Inferior parietal cortex (tissue), 1 donor: Measurements from ENCODE around the gene C2CD2L.
A peak's percentile ranks its signal among the peaks of the same experiment; 100 is the strongest.
"Not testable (repeated sequence)": the region's sequence is repeated elsewhere in the genome, so short reads cannot be mapped to it uniquely, and the experiment has no call there.

Experiments
- DNase-seq: peaks from one replicate; pipeline ENCODE4 v3.0.0-alpha.2; 2016; ENCODE audit errors: extremely low spot score

The C2CD2L gene

DNA sequence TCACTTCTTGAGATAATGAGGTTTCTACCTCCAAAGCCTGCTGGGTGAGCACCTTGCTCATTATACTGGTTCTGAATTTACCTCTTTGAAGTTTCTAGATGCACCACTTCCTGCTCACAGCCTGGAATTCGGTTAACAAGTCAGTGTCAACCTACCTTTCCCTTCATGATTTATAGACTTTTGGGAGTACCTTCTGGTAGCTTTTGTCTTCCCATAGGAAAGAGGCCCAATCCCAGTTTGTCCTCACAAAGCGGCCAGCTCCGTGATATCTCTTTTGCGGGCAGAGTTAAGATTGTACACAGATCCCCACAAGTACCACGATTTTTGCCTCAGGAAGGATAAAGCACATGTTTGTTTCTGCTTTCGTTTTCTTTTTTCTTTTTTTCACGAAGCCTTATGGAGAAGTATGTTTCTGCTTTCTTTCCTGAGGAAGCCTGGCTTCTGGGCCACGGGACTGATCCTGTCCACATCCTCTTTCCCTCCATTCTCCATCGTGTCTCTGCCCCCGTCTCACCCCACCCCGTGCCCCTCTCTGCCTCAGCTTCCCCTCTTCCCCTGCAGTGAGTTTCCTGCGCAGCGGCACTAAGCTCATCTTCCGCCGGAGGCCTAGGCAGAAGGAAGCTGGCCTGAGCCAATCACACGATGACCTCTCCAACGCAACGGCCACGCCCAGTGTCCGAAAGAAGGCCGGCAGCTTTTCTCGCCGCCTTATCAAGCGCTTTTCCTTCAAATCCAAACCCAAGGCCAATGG lies 8.5 kb downstream of the C2CD2L start:
- no peak for DNase-seq

DNA sequence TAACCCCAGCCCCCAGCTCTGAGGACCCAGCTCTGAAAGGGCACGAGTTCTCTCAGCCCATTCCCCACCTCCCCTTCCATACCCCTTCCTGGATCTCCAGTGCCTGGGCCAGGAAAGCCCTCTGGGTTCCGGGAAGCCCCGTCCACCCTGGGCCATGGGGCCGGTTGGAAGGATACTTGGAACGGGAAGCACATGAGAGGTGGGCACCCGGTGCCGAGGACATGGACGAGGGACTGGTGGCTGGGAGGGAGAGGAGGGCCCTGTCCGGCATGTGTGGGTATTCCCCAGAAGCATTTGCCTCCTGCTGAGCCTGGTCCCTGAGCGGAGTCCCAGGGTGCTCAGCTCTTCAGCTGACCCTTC lies 9.1 kb downstream of the C2CD2L start:
- DNase-seq = no peak

DNA sequence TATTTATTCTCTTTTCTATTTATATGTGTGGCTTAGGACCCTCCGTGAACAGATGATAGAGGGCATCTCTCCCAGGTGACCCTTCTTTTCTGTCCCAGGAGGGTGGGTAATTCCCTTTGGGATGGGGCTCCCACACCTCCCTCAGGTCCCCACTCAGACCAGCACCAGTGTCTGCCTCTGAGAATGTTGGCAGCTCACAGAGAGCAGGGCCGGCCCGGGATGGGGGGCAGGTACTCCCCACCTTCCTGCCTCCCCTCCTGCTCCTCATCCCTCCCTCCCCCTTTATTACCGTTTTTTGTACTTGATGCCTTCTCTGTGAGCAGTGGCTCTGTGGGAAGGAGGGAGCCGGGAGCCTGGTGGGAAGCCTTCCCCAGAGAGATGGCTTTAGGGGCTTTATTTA lies 9.5 kb downstream of the C2CD2L start:
- no peak for DNase-seq

DNA sequence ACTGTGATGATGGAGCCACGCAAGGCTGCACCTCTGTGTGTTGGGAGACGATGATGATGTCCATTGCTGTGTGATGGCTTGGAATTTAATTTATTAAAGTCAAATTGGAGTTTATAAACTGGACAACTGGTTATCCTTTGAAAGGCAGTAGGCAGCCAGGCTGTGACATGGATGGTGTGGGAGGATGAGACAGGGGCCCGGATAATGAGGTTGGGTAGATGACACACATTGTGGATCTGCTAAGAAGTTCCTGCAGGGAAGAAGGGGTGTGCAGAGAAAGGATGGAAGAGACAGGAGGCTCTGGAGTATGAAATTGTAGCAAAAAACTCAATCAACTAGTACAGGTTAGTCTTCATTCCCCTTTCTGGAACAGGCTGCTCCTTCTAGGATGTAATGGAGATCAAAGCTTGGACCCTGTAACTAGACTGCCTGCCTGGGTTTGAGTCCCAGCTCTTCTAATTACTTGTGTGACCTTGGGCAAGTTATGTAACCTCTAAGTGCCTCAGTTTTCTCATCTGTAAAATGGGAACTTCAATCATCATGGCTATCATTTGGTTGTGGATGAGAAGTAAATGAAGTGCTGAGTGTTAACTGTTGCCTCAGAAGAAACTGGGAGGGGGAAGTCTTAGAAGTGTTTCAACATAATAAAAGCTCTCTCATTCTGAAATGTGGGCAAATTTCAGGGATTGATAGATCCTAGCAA lies 10.0 kb downstream of the C2CD2L start:
- no peak for DNase-seq

DNA sequence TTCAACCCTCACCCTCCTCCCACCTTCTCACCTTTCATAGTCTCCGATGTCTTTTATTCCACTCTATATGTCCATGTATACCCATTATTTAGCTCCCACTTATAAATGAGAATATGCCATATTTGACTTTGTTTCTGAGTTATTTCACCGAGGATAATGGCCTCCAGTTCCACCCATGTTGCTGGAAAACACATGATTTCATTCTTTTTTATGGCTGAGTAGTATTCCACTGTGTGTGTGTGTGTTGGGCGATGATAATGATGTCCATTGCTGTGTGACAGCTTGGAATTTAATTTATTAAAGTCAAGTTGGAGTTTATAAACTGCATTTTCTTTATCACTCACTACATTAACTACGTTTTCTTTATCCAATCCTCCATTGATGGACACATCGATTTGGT lies 11.1 kb downstream of the C2CD2L start:
- no peak for DNase-seq

DNA sequence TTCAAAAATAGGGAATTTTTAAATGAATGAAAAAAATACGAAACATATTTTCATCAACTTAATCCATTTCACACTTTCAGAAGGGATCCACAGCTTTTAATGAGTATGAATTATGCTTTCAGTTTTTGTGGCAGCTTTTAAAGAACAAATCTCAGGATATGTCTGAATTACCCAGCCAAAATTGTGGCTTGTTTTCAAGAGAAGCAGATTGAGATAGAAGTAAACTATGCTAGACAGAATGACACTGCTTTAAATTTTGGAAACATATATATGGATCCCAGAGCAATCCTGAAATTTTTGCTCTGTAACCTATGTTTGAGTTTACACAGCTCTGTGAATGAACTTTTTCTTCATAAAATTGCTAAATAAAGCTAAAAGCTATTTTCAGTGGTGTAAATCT lies 11.8 kb downstream of the C2CD2L start:
- no peak for DNase-seq

DNA sequence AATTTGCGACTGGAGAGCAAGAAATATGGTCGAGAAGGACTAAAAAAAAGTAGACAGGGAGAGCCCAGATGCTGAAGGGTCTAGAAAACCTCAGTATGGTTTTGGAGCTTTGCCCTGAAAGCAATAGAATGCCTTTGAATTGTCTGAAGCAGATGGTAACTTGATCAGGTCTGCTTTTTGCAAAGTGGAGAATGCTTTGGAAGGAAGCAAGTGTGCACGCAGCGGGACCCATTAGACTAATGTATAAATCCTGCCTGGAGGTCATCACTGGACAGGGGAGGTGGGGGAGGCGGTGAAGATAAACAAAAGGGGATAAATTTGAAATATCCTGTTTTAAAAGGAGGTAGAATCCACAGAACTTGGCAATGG lies 13.5 kb downstream of the C2CD2L start:
- DNase-seq = peak; percentile 39

DNA sequence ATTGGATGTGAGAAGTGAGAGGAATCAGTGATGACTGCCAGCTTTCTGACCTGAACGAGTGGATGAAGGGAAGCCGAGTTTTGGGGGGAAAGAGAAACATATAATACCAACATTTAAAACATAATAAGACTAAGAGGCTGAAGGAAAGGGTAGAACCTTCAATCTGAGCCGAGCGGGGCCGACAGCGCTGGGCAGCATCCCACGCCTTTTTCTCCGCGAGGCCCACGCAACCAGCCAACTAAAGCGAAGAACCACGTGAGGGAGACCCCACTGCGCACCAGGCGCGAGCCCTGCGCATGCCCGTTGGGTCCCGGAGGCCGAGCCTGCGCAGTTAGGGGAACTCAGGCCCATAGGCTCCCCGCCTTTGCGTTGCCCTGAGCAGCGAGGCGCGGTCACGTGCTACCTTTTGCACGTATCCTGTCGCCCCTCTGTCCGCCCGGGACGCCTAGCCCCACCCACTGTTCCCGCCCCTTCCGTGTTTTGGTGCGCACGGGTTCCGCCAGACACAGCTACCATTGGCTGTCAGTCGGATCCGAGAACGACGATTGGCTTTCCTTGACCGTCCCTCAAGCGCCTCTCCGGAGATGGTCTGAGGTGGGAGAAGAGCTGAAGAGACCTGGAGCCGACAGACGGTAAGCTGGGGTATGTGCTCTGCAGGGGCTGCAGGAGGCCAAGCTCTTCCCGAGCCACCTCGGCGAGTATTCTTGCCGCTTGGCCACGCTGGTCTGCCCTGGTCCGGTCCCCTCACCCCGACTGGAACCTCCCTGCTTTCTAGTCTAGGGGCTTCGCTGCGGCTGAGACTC lies 14.1 kb downstream of the C2CD2L start, which contains the start of gene HINFP:
HINFP (plus strand) TSS at position 573 of the 803 bp plus-strand sequence. CDS start 5,365 bp downstream, outside the sequence.
- DNase-seq = peak; percentile 99

DNA sequence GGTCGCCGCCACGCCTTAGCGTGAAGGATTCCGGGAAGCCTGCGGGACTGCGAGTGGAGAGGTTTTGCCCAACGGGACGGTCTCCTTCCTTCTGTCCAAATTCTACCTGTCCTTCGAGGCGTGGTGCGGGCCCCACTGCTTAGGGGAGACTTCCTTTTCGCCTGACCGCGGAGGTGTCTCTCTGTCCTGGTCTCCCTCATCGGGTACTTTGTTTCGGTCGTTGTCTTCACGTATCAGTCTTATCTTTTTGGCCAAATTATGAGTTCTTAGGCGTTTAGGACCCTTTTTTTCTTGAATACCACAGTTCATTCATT lies 14.6 kb downstream of the C2CD2L start:
- no peak for DNase-seq

DNA sequence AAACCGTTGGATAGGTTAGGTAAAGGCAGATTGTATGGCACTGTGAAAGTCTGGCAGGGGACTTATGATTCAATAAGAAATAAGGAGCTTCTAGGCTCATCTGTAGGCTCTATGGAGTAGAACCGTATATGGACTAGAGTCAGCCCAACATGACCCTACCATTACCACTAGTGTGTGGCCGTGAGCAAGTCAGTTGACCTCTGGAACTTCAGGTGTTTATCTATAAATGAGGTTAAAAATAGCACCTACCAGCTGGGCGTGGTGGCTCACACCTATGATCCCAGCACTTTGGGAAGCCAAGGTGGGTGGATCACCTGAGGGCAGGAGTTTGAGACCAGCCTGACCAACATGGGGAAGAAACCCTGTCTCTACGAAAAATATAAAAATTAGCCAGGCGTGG lies 18.7 kb downstream of the C2CD2L start:
- no peak for DNase-seq

DNA sequence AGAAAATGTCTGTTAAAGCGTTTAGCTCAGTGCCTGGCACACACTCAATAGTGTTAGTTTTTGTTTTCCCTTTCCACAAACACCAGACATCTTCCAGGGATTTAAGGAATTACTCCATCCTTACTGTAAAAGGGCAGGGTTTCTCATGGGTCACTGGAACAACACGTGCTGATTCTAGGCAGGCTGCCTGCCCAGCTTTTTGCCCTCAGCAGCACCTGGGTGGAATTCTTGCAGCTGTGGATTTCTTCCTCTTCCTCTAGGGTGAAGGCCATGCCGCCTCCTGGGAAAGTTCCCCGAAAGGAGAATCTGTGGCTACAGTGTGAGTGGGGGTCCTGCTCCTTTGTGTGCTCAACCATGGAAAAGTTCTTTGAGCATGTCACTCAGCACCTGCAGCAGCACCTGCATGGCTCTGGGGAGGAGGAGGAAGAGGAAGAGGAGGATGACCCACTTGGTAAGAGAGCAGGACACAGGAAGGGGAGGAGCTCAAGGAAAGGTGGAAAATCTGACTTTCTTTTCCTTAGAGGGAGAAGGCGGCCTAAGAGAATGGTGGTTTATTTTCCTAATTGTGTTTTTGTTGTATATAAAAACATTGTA lies 19.6 kb downstream of the C2CD2L start:
- no peak for DNase-seq

DNA sequence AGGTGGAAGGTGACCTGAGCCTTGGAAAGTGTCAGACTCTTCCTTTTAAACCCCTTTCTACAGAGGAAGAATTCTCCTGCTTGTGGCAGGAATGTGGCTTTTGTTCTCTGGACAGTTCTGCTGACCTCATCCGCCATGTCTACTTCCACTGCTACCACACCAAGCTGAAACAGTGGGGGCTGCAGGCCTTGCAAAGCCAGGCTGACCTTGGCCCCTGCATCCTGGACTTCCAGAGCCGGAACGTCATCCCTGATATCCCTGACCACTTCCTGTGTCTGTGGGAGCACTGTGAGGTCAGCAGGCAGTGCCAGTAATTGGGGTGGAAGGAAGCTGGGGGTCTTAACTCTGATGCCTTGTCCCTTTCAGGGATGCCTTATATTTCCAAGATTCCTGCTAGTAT lies 23.5 kb downstream of the C2CD2L start:
- no peak for DNase-seq

DNA sequence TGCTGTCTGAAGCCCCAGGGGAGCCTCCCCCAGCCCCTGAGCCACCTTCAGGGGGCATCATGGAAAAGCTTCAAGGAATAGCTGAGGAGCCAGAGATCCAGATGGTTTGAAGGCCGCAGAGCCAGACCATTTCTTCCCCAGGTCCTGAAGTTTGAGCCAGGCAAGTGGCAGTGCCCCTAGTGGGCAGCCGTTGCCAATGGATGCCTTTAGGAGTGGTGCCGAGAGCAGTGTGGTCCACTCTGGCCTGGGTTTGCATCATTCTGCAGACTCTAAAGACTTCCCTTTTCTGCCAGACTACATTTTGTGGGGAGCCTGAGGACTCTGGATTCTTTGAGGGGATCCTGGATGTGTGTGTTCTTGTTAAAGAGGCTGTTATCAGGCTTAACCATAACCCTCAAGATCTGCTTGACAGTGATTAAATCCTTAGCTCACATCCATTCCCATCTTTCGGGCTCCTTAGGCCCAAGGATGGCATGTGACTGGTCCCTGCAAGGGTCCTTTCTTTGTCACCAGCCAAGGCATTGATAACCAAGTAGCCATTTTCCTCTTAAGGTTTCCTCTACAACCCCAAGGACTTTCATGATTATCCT lies 27.3 kb downstream of the C2CD2L start:
- DNase-seq = no peak

DNA sequence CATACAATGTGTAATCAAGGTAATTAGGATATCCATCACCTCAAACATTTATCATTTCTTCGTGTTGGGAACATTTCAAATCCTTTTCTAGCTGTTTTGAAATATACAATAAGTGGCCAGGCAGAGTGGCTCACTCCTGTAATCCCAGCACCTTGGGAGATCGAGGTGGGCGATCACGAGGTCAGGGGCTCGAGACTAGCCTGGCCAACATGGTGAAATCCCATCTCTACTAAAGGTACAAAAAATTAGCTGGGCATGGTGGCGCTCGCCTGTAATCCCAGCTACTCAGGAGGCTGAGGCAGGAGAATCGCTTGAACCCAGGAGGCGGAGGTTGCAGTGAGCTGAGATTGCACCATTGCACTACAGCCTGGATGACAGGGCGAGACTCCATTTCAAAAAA lies 32.1 kb downstream of the C2CD2L start:
- DNase-seq = not testable (repeated sequence)

DNA sequence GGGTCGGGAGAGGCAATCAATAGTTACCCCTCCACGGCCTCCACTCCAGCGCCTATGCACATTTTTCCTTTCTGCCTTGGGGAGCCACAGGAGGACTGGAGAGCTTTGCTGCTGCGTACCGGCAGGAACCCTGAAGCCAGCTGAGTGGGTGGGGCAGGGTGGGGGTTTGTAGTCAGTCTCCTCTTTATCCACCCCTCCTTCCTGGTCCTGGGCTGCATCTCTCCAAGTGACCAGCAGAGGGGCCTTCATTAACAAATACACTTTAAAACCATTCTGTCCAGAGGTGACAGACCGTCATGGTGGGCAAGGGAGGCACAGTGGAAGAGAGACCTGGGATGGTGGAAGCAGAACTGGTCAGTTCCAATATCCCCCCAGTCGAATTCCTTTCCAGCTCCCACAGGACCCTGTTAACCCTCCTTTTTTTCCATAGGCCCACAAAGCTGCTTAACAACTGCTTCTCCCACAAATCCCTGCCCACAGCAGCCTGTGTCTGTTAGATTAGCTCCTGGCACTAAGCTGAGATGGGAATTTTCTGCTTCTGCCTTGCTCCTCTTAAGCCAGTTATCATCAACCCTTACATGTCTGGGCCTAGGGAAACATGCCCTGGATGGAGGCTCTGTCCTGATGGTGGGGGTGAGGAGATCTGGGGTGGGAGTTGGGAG lies 37.8 kb downstream of the C2CD2L start:
- peak; percentile 51 for DNase-seq

DNA sequence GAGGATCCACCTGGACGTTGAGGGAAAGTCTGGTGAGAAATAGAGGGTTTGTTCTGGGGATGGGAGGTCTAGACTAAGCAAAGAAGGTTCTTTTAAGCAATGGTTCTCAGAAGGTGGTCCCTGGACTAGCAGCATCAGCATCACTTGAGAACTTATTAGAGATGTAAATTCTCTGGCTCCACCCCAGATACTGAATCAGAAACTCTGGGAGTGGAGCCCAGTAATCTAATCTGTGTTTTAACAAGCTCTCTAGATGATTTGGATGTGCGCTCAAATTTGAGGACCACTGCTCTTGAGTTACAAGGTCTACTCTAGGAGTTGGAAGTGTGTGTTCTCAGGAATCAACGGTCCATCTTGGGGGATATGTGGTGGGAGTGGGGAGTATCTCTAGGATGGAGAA lies 38.4 kb downstream of the C2CD2L start:
- no peak for DNase-seq

DNA sequence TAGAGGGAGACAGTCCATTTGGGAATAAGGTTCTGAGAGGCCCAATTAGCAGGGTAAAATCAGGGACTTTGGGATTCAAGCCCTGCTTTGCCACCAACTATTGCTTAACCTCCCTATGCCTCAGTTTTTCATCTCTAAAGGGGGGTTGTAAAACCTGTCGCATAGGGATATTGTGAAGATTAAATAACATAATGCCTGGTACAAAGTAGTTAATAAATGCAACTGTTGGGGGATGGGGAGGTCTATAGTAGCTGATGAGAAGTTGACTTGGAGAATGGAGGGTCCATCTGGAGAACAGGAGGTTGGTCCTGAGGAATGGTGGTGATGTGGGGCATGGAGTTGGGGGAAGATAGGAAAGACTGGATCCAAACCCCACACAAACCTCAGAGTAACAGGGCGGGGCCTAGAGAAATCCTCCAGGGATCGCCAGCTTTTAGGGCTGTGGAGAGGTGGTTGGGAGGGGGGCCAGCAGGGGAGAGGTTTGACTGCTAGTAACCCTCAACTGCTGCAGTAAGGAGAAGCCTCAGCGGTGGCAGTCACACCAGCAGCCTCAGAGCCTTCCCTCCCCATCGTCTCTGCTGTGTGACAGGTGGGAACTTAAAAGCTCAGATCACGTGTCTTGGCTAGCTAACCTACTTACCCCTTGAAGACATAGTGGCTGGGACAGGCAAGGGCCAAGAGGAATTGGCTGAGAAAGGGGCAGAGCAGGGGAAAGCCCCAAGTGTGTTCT lies 40.6 kb downstream of the C2CD2L start:
- DNase-seq = no peak

DNA sequence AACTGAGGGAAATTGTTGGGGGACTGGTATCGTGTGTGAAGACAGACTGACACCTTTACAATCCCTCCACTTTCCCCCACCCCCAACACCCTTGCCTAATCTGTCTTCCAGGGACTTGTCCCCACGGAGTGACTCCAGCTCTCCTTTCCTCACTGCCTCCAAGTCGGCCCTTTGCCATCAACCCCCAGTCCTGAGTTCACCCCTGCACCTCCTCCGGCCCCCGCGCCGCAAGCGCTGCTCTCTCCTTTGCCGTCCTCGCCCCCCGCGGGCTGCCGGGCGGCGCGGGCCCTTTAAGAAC lies 41.5 kb downstream of the C2CD2L start:
- no peak for DNase-seq

DNA sequence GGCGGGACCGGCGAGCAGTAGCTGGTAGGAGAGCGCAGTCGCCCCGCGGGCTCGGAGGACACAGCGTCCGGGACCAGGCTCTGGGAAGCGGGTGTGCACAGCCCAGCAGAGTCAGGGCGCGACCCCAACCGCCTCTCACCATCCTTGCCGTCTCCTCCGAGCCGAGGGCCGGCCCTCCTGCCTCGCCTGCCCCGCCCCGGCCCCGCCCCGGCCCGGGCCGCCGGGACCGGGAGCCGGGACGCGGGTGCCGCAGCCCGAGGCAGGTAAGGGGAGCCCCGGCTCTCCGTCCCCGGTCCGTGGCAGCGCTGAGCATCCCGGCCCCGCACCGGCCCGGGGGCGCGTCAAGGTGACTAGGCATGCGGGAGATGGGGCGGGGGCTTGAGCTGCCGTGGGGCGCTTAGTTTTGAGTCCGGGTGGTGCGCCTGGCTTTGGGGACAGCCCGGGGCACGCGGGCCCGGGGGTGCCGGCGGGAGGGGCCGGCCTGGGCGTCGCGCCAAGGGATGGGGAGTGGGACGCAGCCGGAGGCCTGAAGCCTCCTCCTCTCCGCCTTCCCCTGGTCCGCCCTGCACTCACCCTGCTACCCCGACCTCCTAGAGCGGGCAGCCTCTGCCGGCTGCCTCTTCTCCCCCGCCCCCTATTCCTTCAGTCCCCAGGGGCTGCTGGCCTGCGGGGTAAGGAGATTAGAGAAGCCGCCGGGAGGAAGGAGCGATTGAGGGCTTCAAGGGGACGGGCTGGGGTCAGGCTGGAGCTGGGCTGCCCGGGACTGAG lies 42.1 kb downstream of the C2CD2L start, which contains the start of gene ABCG4:
ABCG4 (plus strand) TSS at position 35 of the 768 bp plus-strand sequence. CDS start 914 bp downstream, outside the sequence.
- DNase-seq = no peak

DNA sequence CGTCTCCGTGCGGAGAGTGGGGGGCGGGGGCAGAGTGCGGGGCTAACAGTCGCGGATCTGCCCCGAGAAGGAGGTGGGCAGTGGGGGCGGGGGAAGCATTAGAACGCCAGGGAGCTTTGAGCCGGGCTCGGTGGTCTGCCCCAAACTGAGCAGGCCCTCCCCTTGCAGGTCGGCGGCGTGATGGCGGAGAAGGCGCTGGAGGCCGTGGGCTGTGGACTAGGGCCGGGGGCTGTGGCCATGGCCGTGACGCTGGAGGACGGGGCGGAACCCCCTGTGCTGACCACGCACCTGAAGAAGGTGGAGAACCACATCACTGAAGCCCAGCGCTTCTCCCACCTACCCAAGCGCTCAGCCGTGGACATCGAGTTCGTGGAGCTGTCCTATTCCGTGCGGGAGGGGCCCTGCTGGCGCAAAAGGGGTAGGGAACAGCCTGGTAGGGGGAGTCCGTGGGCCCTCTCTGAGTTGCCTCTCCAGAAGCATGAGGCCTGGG lies 42.7 kb downstream of the C2CD2L start:
- no peak for DNase-seq
